Measurements from ENCODE around the gene MAP3K12. TPM values are rescaled to one million over a fixed set of nuclear protein-coding genes. Genes with fewer than 3 reads are reported as not detected.

MAP3K12 gene
- total and polyA plus RNA-seq, 2 of the 13 experiments (the other 11 are each of a cell fraction or from before 2014, with no cell fraction given) = 0.20 to 1.1 TPM

GRCh38 chr12:53451661-53452158 lies 47.5 kb downstream of the MAP3K12 start, which contains the start of gene PCBP2 (continued):
- TF ChIP-seq, protein P1, sequence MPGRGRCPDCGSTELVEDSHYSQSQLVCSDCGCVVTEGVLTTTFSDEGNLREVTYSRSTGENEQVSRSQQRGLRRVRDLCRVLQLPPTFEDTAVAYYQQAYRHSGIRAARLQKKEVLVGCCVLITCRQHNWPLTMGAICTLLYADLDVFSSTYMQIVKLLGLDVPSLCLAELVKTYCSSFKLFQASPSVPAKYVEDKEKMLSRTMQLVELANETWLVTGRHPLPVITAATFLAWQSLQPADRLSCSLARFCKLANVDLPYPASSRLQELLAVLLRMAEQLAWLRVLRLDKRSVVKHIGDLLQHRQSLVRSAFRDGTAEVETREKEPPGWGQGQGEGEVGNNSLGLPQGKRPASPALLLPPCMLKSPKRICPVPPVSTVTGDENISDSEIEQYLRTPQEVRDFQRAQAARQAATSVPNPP (CRISPR knock-in tag; IDR thresholded peaks at IDR 0.05) = no peak
- no peak for TF ChIP-seq ZNF382 (CRISPR knock-in tag; IDR thresholded peaks at IDR 0.05; ENCODE audit: borderline replicate concordance)
- no peak for TF ChIP-seq ZNF451 (CRISPR knock-in tag; IDR thresholded peaks at IDR 0.05)
- peak; percentile 93 for TF ChIP-seq CREM (IDR thresholded peaks at IDR 0.05)
- peak; percentile 65 for TF ChIP-seq CREM (CRISPR knock-in tag; IDR thresholded peaks at IDR 0.05)
- TF ChIP-seq, protein P2, sequence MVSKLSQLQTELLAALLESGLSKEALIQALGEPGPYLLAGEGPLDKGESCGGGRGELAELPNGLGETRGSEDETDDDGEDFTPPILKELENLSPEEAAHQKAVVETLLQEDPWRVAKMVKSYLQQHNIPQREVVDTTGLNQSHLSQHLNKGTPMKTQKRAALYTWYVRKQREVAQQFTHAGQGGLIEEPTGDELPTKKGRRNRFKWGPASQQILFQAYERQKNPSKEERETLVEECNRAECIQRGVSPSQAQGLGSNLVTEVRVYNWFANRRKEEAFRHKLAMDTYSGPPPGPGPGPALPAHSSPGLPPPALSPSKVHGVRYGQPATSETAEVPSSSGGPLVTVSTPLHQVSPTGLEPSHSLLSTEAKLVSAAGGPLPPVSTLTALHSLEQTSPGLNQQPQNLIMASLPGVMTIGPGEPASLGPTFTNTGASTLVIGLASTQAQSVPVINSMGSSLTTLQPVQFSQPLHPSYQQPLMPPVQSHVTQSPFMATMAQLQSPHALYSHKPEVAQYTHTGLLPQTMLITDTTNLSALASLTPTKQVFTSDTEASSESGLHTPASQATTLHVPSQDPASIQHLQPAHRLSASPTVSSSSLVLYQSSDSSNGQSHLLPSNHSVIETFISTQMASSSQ (IDR thresholded peaks at IDR 0.05; ENCODE audit: low read depth) = no peak; the same call in 1 of the 2 replicates
- TF ChIP-seq, protein P2 (CRISPR knock-in tag; IDR thresholded peaks at IDR 0.05; ENCODE audit: borderline replicate concordance) = peak; percentile 34; the same call in 1 of the 2 replicates
- TF ChIP-seq TEAD2 (CRISPR knock-in tag; IDR thresholded peaks at IDR 0.05) = no peak
- peak; percentile 90; the same call in 1 of the 2 replicates for TF ChIP-seq THAP9 (CRISPR knock-in tag; IDR thresholded peaks at IDR 0.05; ENCODE audit: borderline replicate concordance)
- TF ChIP-seq, protein P3, sequence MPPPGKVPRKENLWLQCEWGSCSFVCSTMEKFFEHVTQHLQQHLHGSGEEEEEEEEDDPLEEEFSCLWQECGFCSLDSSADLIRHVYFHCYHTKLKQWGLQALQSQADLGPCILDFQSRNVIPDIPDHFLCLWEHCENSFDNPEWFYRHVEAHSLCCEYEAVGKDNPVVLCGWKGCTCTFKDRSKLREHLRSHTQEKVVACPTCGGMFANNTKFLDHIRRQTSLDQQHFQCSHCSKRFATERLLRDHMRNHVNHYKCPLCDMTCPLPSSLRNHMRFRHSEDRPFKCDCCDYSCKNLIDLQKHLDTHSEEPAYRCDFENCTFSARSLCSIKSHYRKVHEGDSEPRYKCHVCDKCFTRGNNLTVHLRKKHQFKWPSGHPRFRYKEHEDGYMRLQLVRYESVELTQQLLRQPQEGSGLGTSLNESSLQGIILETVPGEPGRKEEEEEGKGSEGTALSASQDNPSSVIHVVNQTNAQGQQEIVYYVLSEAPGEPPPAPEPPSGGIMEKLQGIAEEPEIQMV (CRISPR knock-in tag; IDR thresholded peaks at IDR 0.05; ENCODE audit: low read depth) = no peak
- peak; percentile 95 for TF ChIP-seq SAP130 (CRISPR knock-in tag; IDR thresholded peaks at IDR 0.05; ENCODE audit: low read depth)
- TF ChIP-seq, protein P4, sequence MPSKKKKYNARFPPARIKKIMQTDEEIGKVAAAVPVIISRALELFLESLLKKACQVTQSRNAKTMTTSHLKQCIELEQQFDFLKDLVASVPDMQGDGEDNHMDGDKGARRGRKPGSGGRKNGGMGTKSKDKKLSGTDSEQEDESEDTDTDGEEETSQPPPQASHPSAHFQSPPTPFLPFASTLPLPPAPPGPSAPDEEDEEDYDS (CRISPR knock-in tag; IDR thresholded peaks at IDR 0.05) = peak; percentile 96
- TF ChIP-seq, protein P5, sequence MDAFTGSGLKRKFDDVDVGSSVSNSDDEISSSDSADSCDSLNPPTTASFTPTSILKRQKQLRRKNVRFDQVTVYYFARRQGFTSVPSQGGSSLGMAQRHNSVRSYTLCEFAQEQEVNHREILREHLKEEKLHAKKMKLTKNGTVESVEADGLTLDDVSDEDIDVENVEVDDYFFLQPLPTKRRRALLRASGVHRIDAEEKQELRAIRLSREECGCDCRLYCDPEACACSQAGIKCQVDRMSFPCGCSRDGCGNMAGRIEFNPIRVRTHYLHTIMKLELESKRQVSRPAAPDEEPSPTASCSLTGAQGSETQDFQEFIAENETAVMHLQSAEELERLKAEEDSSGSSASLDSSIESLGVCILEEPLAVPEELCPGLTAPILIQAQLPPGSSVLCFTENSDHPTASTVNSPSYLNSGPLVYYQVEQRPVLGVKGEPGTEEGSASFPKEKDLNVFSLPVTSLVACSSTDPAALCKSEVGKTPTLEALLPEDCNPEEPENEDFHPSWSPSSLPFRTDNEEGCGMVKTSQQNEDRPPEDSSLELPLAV (CRISPR knock-in tag; conservative IDR thresholded peaks at IDR 0.05; ENCODE audit: low read depth) = no peak
- peak; percentile 81; the same call in 1 of the 2 replicates for TF ChIP-seq ZNF747 (CRISPR knock-in tag; IDR thresholded peaks at IDR 0.05; ENCODE audit: borderline replicate concordance)
- TF ChIP-seq ZNF354B (CRISPR knock-in tag; IDR thresholded peaks at IDR 0.05) = no peak
- TF ChIP-seq GRHL1 (CRISPR knock-in tag; conservative IDR thresholded peaks at IDR 0.05) = no peak

Data from HepG2 (cell line).